ENCODE results near the gene APBA3.
"Not testable (repeated sequence)": the region's sequence is repeated elsewhere in the genome, so short reads cannot be mapped to it uniquely, and the experiment has no call there.

The APBA3 gene

DNA sequence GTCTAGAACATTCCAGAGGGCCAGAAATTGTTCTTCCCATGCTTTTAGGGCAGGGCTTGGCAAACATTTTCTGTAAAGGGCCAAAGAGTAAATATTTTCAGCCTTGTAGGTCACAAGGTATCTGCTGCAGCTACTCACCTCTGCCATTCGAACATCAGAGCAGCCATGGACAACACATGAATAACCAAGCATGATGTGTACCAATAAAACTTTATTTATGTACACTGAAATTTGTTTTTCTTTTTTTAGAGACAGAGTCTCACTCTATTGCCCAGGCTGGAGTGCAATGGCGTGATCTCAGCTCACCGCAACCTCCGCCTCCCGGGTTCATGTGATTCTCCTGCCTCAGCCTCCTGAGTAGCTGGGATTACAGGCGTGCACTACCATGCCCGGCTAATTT lies 3.8 kb downstream of the APBA3 start:
- Histone ChIP-seq H3K4me1 (ENCODE audit: control insufficient read depth, insufficient read depth, low read depth, low read length) (peaks cover 19% of the 10 kb centered on the region), H3K36me3 (ENCODE audit: control insufficient read depth in 1 of 2, insufficient read depth in 2 of 2, low read depth in 1 of 2, low read length in 2 of 2) (peaks cover 23 to 46% of the 10 kb centered on the region in 2 experiments), H3K79me1 (replicated peaks; ENCODE audit: low read length, poor library complexity, severe bottlenecking) (peaks cover 38% of the 10 kb centered on the region)
- not testable (repeated sequence) for H2BK5ac ChIP-seq (ENCODE audit: low read depth, low read length, poor library complexity, severe bottlenecking); H3K4me2 ChIP-seq (ENCODE audit: low read length, poor library complexity, severe bottlenecking); H3K4me3 ChIP-seq (ENCODE audit: insufficient read depth in 1 of 2, low read depth in 1 of 2, low read length in 2 of 2); H4K8ac ChIP-seq (ENCODE audit: low read length); H2BK15ac ChIP-seq (ENCODE audit: low read depth, poor library complexity, severe bottlenecking); H3K9ac ChIP-seq (ENCODE audit: low read length); H3K14ac ChIP-seq (ENCODE audit: low read length in 2 of 2); DNase-seq; H2AK5ac ChIP-seq (ENCODE audit: low read length, severe bottlenecking); H3K27me3 ChIP-seq (ENCODE audit: control insufficient read depth in 1 of 2, insufficient read depth in 1 of 2, low read length in 2 of 2); H3K9me3 ChIP-seq (ENCODE audit: control insufficient read depth, low read length); H2BK12ac ChIP-seq (ENCODE audit: low read length in 2 of 2); H3K27ac ChIP-seq (ENCODE audit: low read length, poor library complexity, severe bottlenecking); H3K23ac ChIP-seq (ENCODE audit: low read length in 2 of 2); H3K4ac ChIP-seq (ENCODE audit: low read depth in 1 of 2, low read length in 2 of 2); H2AFZ ChIP-seq (ENCODE audit: low read depth, low read length); H4K91ac ChIP-seq (ENCODE audit: low read length); H2BK120ac ChIP-seq (ENCODE audit: low read depth, low read length); H3K18ac ChIP-seq (ENCODE audit: low read depth in 1 of 2, low read length in 2 of 2)
- 98% methylated on average over 6 of the region's 7 CpGs for WGBS

- Histone ChIP-seq H3K4ac (ENCODE audit: low read depth in 1 of 2, low read length in 2 of 2) (no peak overlapping the region), H2BK15ac (ENCODE audit: low read depth, poor library complexity, severe bottlenecking) (no peak overlapping the region), H2BK120ac (ENCODE audit: low read depth, low read length) (no peak overlapping the region), H3K36me3 (ENCODE audit: control insufficient read depth in 1 of 2, insufficient read depth in 2 of 2, low read depth in 1 of 2, low read length in 2 of 2) (peaks cover 42 to 68% of the 10 kb centered on the region in 2 experiments), H3K4me2 (ENCODE audit: low read length, poor library complexity, severe bottlenecking) (no peak overlapping the region), H3K4me3 (ENCODE audit: insufficient read depth in 1 of 2, low read depth in 1 of 2, low read length in 2 of 2) (no peak overlapping the region), H3K23ac (ENCODE audit: low read length in 2 of 2) (no peak overlapping the region), H3K27me3 (ENCODE audit: control insufficient read depth in 1 of 2, insufficient read depth in 1 of 2, low read length in 2 of 2) (no peaks in the 10 kb centered on the region), H3K79me1 (replicated peaks; ENCODE audit: low read length, poor library complexity, severe bottlenecking) (peaks cover 19% of the 10 kb centered on the region), H4K91ac (ENCODE audit: low read length) (no peak overlapping the region), H3K4me1 (ENCODE audit: control insufficient read depth, insufficient read depth, low read depth, low read length) (peaks cover 2% of the 10 kb centered on the region), H3K9me3 (ENCODE audit: control insufficient read depth, low read length) (no peaks in the 10 kb centered on the region), H2AK5ac (ENCODE audit: low read length, severe bottlenecking) (no peak overlapping the region), H3K9ac (ENCODE audit: low read length) (no peak overlapping the region), H3K14ac (ENCODE audit: low read length in 2 of 2) (no peak overlapping the region), H3K18ac (ENCODE audit: low read depth in 1 of 2, low read length in 2 of 2) (no peak overlapping the region), H2BK5ac (ENCODE audit: low read depth, low read length, poor library complexity, severe bottlenecking) (no peak overlapping the region), H3K27ac (ENCODE audit: low read length, poor library complexity, severe bottlenecking) (no peak overlapping the region), H2BK12ac (ENCODE audit: low read length in 2 of 2) (no peak overlapping the region), H4K8ac (ENCODE audit: low read length) (no peak overlapping the region), H2AFZ (ENCODE audit: low read depth, low read length) (no peak overlapping the region)
- WGBS, result 97% methylated on average over 51 of the region's 51 CpGs
- DNase-seq, result no peak
Measured at GRCh38 chr19:3753631-3754410, 7.7 kb downstream of the APBA3 start.

DNA sequence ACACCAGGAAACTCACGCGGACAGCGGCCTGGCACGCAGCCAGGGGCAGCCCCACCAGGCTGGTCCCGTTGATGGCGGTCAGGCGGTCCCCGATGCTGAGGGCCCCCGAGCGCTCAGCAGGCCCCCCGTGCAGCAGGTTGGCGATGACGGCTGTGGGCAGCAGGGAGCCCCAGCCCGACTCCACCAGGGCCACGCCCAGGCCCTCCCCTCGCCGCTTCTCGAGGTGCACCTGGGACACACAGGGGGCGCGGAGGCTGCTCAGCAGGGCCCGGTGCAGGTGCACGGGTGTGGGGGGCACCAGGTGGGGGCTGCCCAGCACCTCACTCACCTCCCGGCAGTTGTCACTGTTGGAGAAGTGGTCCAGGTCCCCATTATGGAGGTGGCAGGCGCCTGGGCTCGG lies 9.0 kb downstream of the APBA3 start:
- Histone ChIP-seq H3K9me3 (ENCODE audit: control insufficient read depth, low read length) (no peaks in the 10 kb centered on the region), H3K27ac (ENCODE audit: low read length, poor library complexity, severe bottlenecking) (no peak overlapping the region)
- 98% methylated on average over 25 of the region's 25 CpGs for WGBS

GRCh38 chr19:3751236-3751635 lies 10.3 kb downstream of the APBA3 start:
- Histone ChIP-seq H2AFZ (ENCODE audit: low read depth, low read length) (no peak overlapping the region), H3K14ac (ENCODE audit: low read length in 2 of 2) (no peak overlapping the region), H2BK5ac (ENCODE audit: low read depth, low read length, poor library complexity, severe bottlenecking) (no peak overlapping the region), H3K18ac (ENCODE audit: low read depth in 1 of 2, low read length in 2 of 2) (no peak overlapping the region), H3K9me3 (ENCODE audit: control insufficient read depth, low read length) (no peaks in the 10 kb centered on the region), H3K79me1 (replicated peaks; ENCODE audit: low read length, poor library complexity, severe bottlenecking) (peaks cover 9% of the 10 kb centered on the region), H3K36me3 (ENCODE audit: control insufficient read depth in 1 of 2, insufficient read depth in 2 of 2, low read depth in 1 of 2, low read length in 2 of 2) (peaks cover 29 to 51% of the 10 kb centered on the region in 2 experiments), H3K27ac (ENCODE audit: low read length, poor library complexity, severe bottlenecking) (no peak overlapping the region), H3K4me3 (ENCODE audit: insufficient read depth in 1 of 2, low read depth in 1 of 2, low read length in 2 of 2) (no peak overlapping the region), H3K9ac (ENCODE audit: low read length) (no peak overlapping the region), H2BK12ac (ENCODE audit: low read length in 2 of 2) (no peak overlapping the region), H3K4me1 (ENCODE audit: control insufficient read depth, insufficient read depth, low read depth, low read length) (peaks cover 6% of the 10 kb centered on the region), H3K4me2 (ENCODE audit: low read length, poor library complexity, severe bottlenecking) (no peak overlapping the region), H3K27me3 (ENCODE audit: control insufficient read depth in 1 of 2, insufficient read depth in 1 of 2, low read length in 2 of 2) (peaks cover 0 to 12% of the 10 kb centered on the region in 2 experiments), H4K91ac (ENCODE audit: low read length) (no peak overlapping the region), H3K23ac (ENCODE audit: low read length in 2 of 2) (no peak overlapping the region), H2BK120ac (ENCODE audit: low read depth, low read length) (no peak overlapping the region), H2BK15ac (ENCODE audit: low read depth, poor library complexity, severe bottlenecking) (no peak overlapping the region), H4K8ac (ENCODE audit: low read length) (no peak overlapping the region), H2AK5ac (ENCODE audit: low read length, severe bottlenecking) (no peak overlapping the region), H3K4ac (ENCODE audit: low read depth in 1 of 2, low read length in 2 of 2) (no peak overlapping the region)
- 98% methylated on average over 30 of the region's 30 CpGs for WGBS
- no peak for DNase-seq

More for the DNA sequence above, 9.0 kb downstream of the APBA3 start:
- peaks cover 6% of the 10 kb centered on the region for H3K4me1 ChIP-seq (ENCODE audit: control insufficient read depth, insufficient read depth, low read depth, low read length)
- peaks cover 13% of the 10 kb centered on the region for H3K79me1 ChIP-seq (replicated peaks; ENCODE audit: low read length, poor library complexity, severe bottlenecking)
- no peak overlapping the region for H2BK5ac ChIP-seq (ENCODE audit: low read depth, low read length, poor library complexity, severe bottlenecking)
- H2BK12ac ChIP-seq (ENCODE audit: low read length in 2 of 2), result no peak overlapping the region
- peaks cover 0 to 4% of the 10 kb centered on the region in 2 experiments for H3K27me3 ChIP-seq (ENCODE audit: control insufficient read depth in 1 of 2, insufficient read depth in 1 of 2, low read length in 2 of 2)
- H3K4me3 ChIP-seq (ENCODE audit: insufficient read depth in 1 of 2, low read depth in 1 of 2, low read length in 2 of 2), result no peak overlapping the region
- DNase-seq, result no peak
- H4K8ac ChIP-seq (ENCODE audit: low read length), result no peak overlapping the region
- no peak overlapping the region for H2AK5ac ChIP-seq (ENCODE audit: low read length, severe bottlenecking)
- H3K23ac ChIP-seq (ENCODE audit: low read length in 2 of 2), result no peak overlapping the region
- no peak overlapping the region for H2AFZ ChIP-seq (ENCODE audit: low read depth, low read length)
- no peak overlapping the region for H3K4ac ChIP-seq (ENCODE audit: low read depth in 1 of 2, low read length in 2 of 2)
- H3K9ac ChIP-seq (ENCODE audit: low read length), result no peak overlapping the region
- no peak overlapping the region for H2BK120ac ChIP-seq (ENCODE audit: low read depth, low read length)
- H3K36me3 ChIP-seq (ENCODE audit: control insufficient read depth in 1 of 2, insufficient read depth in 2 of 2, low read depth in 1 of 2, low read length in 2 of 2), result peaks cover 33 to 56% of the 10 kb centered on the region in 2 experiments
- H3K14ac ChIP-seq (ENCODE audit: low read length in 2 of 2), result no peak overlapping the region
- H3K18ac ChIP-seq (ENCODE audit: low read depth in 1 of 2, low read length in 2 of 2), result no peak overlapping the region
- H3K4me2 ChIP-seq (ENCODE audit: low read length, poor library complexity, severe bottlenecking), result no peak overlapping the region
- no peak overlapping the region for H4K91ac ChIP-seq (ENCODE audit: low read length)
- no peak overlapping the region for H2BK15ac ChIP-seq (ENCODE audit: low read depth, poor library complexity, severe bottlenecking)
